ENCODE data around the gene RUNX1. TPM values are rescaled to one million over a fixed set of nuclear protein-coding genes. Genes with fewer than 3 reads are reported as not detected.

The RUNX1 gene
- total and polyA plus RNA-seq, 2 of the 13 experiments (the other 11 are each of a cell fraction or from before 2014, with no cell fraction given): 5.4 to 6.4 TPM

GRCh38 chr21:34913811-34914210 is 135.3 kb downstream of the RUNX1 start:
- Histone ChIP-seq H3K36me3 (replicated peaks in 1 of 2; ENCODE audit: control insufficient read depth in 1 of 2, insufficient read depth in 2 of 2, low read length in 2 of 2) (no peaks in the 10 kb centered on the region), H2AFZ (ENCODE audit: low read length) (no peak overlapping the region), H3K79me2 (ENCODE audit: insufficient read depth, low read length) (no peaks in the 10 kb centered on the region), H3K4me2 (ENCODE audit: low read depth, low read length) (no peak overlapping the region), H3K27ac (ENCODE audit: extremely low read length, insufficient read depth, low read length) (no peak overlapping the region), H3K9me3 (ENCODE audit: low read length) (no peaks in the 10 kb centered on the region), H3K4me1 (ENCODE audit: insufficient read depth, low read length) (peaks cover 26% of the 10 kb centered on the region), H3K9ac (ENCODE audit: insufficient read depth, low read depth, low read length) (no peak overlapping the region), H4K20me1 (ENCODE audit: insufficient read depth, low read length) (no peaks in the 10 kb centered on the region), H3K27me3 (ENCODE audit: control insufficient read depth in 1 of 2, insufficient read depth in 2 of 2, low read length in 2 of 2) (no peaks in the 10 kb centered on the region), H3K4me3 (replicated peaks in 1 of 3; ENCODE audit: insufficient read depth in 1 of 3, low read depth in 2 of 3, low read length in 3 of 3) (no peak overlapping the region)
- ChIA-PET CTCF (ENCODE audit: low intra/inter-chr PET ratio, low total read pairs) (no interaction called here), POLR2A (no interaction called here)
- TF ChIP-seq HOXA3 (CRISPR knock-in tag; IDR thresholded peaks at IDR 0.05) (no peak), NFATC3 (CRISPR knock-in tag; IDR thresholded peaks at IDR 0.05) (no peak), NPAS2 (CRISPR knock-in tag; IDR thresholded peaks at IDR 0.05; ENCODE audit: borderline replicate concordance) (no peak), TFAP4 (IDR thresholded peaks at IDR 0.05; ENCODE audit: borderline replicate concordance, low read depth) (no peak), ZBTB43 (CRISPR knock-in tag; conservative IDR thresholded peaks at IDR 0.05) (no peak), KMT2B (CRISPR knock-in tag; IDR thresholded peaks at IDR 0.05) (no peak), MED13 (CRISPR knock-in tag; IDR thresholded peaks at IDR 0.05) (no peak), SRF (IDR thresholded peaks at IDR 0.05; ENCODE audit: low read depth, low read length) (no peak), ZNF792 (CRISPR knock-in tag; IDR thresholded peaks at IDR 0.05) (no peak), SMARCC2 (IDR thresholded peaks at IDR 0.05) (no peak), ZNF350 (CRISPR knock-in tag; IDR thresholded peaks at IDR 0.05; ENCODE audit: borderline replicate concordance, low read depth) (no peak), EEA1 (CRISPR knock-in tag; IDR thresholded peaks at IDR 0.05; ENCODE audit: borderline replicate concordance) (no peak), ZNF619 (CRISPR knock-in tag; IDR thresholded peaks at IDR 0.05) (no peak)
- intact Hi-C loops (cut with micrococcal nuclease; ENCODE audit: unreplicated experiment) (no loop called here), in situ Hi-C loops (cut with HindIII; ENCODE audit: extremely low pct_ligation_motif_present, low pct_unique_long_range_greater_than_20kb) (no loop called here)
- FAIRE-seq: no peak
- WGBS (ENCODE audit: low lambda C conversion rate): 53% methylated on average over 4 of the region's 5 CpGs
- no TSS peak for BruUV-seq (replicated peaks)
- no peak for ATAC-seq
- DNase-seq (ENCODE audit: low spot score): no peak

Measured in HepG2 (cell line).